HG02623 (cell line): Measurements from ENCODE around the gene MTHFSD.

Experiments used
- ATAC-seq: cut with Tn5 transposase; IDR thresholded peaks from one replicate; pipeline ENCODE4 v1.9.1; 2021; ENCODE audit warnings: moderate library complexity; ENCODE audit not compliant: unreplicated experiment

The MTHFSD gene

GRCh38 chr16:86553356-86553755 is 1.7 kb downstream of the MTHFSD start:
- no peak for ATAC-seq

DNA sequence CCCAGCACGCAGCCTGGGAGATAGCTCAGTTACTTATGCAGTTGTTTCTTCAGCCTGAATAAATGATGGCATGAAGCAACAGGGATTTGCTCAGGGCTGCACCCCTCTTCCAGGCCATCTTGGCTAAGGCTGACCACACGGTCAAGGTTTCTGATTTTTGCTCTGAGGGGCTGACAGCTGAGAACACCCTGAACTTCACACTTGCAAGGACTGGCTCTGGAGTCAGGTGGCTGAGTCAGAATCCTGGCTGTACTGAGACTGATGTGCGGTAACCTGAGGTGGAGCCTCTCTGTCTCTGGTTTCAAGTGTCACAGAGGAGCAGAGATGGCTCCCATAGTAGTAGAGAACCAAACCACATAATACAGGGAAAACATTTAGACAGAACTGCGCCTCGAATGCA is 4.8 kb downstream of the MTHFSD start:
- no peak for ATAC-seq

GRCh38 chr16:86549893-86550190 is 5.2 kb downstream of the MTHFSD start:
- no peak for ATAC-seq

DNA sequence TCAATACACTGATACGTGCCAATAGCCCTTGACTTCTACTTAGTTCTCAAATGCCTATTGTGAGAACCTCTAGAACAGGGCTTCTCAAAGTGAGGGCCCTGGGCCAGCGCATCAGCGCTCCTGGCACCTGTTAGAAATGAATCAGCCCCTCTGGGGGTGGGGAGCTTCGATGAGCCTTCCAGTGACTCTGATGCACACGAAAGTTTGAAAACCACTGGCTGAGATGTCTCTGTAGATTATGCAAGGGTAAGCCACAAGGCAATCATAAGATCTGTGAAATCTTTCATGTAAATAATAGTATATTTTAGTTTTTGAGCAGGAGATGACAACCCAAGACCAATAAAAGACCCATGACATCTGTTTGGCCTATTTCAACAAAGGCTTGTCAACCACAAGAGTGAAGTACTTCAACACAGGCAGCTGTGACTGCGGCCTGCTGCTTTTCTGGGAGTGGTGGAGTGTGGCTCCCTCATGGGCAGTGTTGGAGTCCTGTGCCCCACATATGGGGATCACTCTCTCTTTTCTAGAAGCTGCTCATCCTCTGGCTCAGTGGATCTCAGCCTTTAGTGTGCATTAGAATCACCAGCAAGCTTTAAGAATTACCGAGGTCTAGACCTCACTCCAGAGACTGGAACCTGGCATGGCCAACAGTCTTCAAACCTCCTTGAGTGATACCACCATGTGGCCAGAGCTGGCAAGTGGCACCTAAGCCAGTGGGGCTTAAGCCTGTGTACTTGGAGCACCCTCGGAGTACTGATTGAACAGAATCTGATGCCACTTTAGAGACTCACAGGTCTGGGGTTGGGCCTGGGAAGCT is 5.8 kb downstream of the MTHFSD start:
- no peak for ATAC-seq

DNA sequence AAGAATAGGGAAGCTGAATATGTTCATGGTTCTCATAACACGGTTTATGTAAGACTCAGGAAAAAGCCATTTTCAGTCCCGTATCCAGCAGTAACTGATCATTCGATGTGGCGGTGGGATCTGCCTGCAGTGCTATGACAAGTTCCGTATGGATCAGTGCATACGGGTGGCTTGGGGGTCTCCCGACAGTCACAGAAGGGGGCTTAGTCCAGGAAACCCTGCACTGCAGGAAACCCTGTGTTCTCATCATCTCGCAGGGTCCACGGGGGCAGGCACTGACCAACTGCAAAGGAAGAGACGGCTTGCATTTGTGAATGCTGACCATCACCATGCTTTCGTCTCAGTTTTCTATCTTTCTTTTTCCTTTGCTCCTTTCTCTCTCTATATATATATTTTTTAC is 7.7 kb downstream of the MTHFSD start:
- ATAC-seq, result no peak

DNA sequence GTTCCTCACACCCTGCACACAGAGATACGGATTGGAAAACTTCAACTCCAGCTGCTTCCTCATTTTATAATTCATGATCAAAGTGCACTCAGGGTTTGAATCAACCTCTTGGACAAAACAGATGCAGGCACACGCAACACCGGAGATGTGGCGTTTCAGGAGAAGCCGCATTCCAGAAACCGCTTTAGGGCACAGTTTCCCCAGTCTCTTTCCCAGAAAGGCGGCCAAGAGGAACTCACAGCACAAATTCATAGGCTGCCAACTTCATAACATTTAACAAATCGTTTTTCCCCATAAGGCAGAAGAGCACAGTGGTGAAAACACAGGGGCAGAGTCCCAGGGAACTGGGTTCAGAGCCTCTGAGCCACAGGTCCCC is 8.4 kb downstream of the MTHFSD start:
- ATAC-seq, result no peak

GRCh38 chr16:86545954-86546637 is 8.9 kb downstream of the MTHFSD start:
- ATAC-seq, result no peak

- ATAC-seq, result no peak
Measured at GRCh38 chr16:86545481-86545880, 9.6 kb downstream of the MTHFSD start.

GRCh38 chr16:86542756-86543750 is 12.0 kb downstream of the MTHFSD start:
- ATAC-seq, result no peak

DNA sequence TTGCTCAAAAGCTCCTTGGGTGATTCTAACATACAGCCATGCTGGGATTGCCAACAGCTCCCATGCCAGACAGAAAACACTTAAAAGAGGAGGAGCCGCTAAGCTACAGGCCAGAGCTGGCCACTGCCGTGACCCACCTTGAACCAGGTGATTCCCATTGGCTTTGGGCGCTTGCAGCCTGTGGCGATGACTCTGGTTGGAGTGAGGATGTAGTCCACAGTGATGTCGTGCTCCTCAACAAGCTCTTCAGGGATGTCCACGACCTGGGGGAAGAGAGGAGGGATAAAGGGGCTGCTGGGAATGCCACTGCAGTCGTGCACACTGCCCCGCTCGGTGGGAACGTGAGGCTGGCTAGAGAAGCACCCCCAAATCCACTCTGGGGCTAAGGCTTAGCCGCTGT is 13.5 kb downstream of the MTHFSD start:
- ATAC-seq, result no peak

GRCh38 chr16:86540894-86541293 is 14.1 kb downstream of the MTHFSD start:
- no peak for ATAC-seq

GRCh38 chr16:86538196-86538780 is 16.7 kb downstream of the MTHFSD start:
- no peak for ATAC-seq

DNA sequence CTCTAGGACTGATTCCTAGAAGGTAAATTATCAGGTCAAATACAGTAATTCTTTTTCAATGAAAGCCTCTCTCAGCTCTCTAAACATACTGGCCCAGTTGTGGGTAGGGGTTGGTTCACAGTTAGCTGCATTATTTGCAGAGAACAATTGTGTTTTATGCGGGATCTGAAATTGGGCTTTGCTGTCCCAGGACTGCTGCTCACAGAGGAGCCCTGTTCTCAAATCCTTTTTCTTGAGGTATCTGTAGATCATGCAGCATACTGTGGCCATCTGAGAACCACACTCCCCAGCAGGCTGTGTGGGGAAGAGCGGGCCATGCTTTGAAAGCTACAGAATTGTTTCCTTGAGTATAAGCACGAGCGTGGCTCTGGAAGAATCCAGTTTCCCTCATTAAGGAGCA is 17.5 kb downstream of the MTHFSD start:
- no peak for ATAC-seq

- ATAC-seq, result no peak
Measured at GRCh38 chr16:86536621-86537020, 18.4 kb downstream of the MTHFSD start.

GRCh38 chr16:86534779-86535615 is 20.0 kb downstream of the MTHFSD start:
- no peak for ATAC-seq

DNA sequence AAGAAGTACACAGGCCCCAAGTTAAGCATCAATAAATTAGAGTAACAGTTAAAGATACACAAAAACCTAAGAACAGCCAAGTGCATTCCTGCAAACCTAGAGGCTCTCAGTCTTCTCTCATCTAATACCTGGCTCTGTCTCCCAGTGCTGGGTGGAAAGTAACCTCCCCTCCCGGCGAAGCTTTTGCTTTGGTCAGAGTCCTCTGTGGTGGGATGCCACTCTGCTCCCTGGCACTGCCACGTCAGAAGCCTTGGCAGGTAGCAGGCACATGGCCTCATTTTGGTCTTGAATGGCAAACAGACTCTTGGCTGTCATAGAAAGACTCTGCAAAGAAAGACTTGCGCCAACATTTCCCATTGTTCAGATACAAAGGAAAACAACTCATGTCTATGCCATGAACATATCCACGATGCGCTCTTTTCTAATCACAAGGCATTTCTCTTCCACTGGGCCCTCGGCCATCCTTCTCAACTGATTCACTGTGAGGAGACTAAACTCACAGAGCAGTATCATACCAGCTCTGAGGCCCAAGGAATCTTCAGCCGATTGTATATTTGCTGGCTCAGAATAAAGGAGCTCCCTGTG is 21.2 kb downstream of the MTHFSD start:
- no peak for ATAC-seq

DNA sequence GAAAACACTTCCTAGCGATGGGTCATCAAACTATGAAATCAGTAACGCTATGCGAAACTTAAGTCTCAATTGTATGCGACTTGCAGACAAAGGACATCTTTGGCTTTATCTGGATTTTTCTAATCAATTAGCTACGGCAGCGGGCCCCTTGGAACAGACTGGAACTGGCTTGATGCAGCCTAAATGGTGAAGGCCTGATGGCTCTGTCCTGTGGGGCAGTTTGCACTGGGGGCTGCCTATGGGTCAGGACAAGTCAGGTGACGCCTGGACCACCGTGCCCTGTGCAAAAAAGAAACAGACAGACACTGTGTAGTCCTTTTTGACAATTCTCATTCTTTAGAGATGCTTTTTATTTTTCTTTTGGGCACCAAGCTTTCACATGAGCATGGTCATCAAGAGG is 22.0 kb downstream of the MTHFSD start:
- no peak for ATAC-seq

GRCh38 chr16:86532526-86532815 is 22.6 kb downstream of the MTHFSD start:
- no peak for ATAC-seq

DNA sequence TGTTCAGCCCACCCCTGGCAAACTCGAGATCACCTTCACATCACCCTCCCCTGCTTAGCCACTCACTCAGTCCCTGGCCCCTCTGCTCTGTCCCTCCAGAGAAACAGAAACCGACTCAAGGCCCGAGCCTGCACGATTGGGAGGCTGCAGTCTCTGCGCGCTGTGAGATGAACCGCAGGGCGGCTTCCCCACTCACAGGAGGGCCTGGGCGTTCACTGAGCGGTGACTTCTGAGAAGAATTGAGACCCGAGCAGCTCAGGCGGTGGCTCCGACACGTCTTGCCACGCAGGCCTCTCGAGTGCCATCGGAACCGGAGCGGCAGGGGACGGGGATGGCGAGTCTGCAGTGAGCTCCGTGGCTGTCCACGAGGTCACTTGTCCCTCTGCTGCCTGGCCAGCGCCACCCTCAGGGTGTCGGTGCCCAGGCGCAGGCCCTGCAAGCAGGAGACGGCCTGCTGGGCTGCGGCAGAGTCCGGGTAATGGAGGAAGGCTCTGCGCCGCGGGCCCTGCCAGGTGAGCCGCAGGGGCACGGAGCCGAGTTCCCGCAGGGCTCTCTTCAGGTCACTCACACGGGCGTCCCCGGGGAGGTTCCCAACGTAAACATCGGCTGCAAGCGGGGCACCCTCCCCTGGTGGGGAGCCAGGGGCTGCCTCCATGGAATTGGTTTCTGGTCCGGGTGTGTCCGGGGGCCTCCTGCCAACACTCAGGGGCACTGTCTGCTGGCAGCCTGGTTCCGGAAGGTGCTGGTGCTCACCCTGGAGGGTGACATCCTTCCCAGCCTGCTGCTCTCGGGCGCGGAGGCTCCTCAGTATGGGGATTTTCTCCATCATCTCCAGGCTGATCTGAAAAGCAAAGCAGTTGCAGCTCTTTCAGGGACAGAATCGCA is 23.2 kb downstream of the MTHFSD start:
- ATAC-seq, result no peak
